Measurements from ENCODE around the gene SMC1A. TPM values are rescaled to one million over a fixed set of nuclear protein-coding genes. Genes with fewer than 3 reads are reported as not detected.
"Not testable (repeated sequence)": the region's sequence is repeated elsewhere in the genome, so short reads cannot be mapped to it uniquely, and the experiment has no call there.

Gene SMC1A
- total and polyA plus RNA-seq, 4 experiments from 2014 or later, result 17.1 to 80.5 (median 64.7) TPM

- H3K4me1 Mint-ChIP-seq, result peaks cover 5 to 15% (median 9%) of the 10 kb centered on the region in 4 donors
- no peak overlapping the region for H3K4me3 ChIP-seq (ENCODE audit: low read length in 2 of 2)
- H3K36me3 Mint-ChIP-seq, result peaks cover 3 to 27% of the 10 kb centered on the region in 2 donors
- no peaks in the 10 kb centered on the region for H3K27me3 Mint-ChIP-seq
- no peaks in the 10 kb centered on the region for H3K27me3 ChIP-seq (ENCODE audit: insufficient read depth, low read length)
- peaks cover 4% of the 10 kb centered on the region for H3K36me3 ChIP-seq (ENCODE audit: insufficient read depth, low read length)
- peak overlapping the region in 1 of 7 donors; percentile 10 for H3K27ac Mint-ChIP-seq
- no peak for DNase-seq
- H3K4me3 Mint-ChIP-seq, result no peak overlapping the region
- ChIA-PET POLR2A (ENCODE audit: partially characterized antibody) (interaction anchor here (0.6 kb wide), 1 partner anchor 348 kb away, joined by 4 read pairs; no protein-coding TSS in a partner anchor), CTCF (ENCODE audit: partially characterized antibody) (no interaction called here)
- no peaks in the 10 kb centered on the region for H3K9me3 ChIP-seq (ENCODE audit: control insufficient read depth in 1 of 2, low read length in 2 of 2)
- no peaks in the 10 kb centered on the region for H3K9me3 Mint-ChIP-seq
- no peak overlapping the region for H3K27ac ChIP-seq (ENCODE audit: low read depth, low read length)
- intact Hi-C loops (cut with micrococcal nuclease), result loop anchor here (10.0 kb wide), 1 partner anchor 355 kb away; no protein-coding TSS in a partner anchor
- H3K4me1 ChIP-seq (ENCODE audit: insufficient read depth, low read length), result peaks cover 10% of the 10 kb centered on the region
These were observed 7.3 kb upstream of the SMC1A start for GRCh38 chrX:53429755-53430154.

- no peaks in the 10 kb centered on the region for H3K9me3 Mint-ChIP-seq
- H3K4me3 Mint-ChIP-seq, result peak within 1 kb of the TSS; percentile 86 to 98 (median 94)
- peak within 1 kb of the TSS; percentile 92 to 100 (median 99) for H3K27ac Mint-ChIP-seq
- H3K36me3 Mint-ChIP-seq, result peaks cover 0 to 6% of the 10 kb centered on the region in 2 donors
- no peaks in the 10 kb centered on the region for H3K27me3 ChIP-seq (ENCODE audit: insufficient read depth, low read length)
- peak within 1 kb of the TSS; percentile 68 to 76 for H3K4me3 ChIP-seq (ENCODE audit: low read length in 2 of 2)
- peak within 1 kb of the TSS; percentile 90 for H3K27ac ChIP-seq (ENCODE audit: low read depth, low read length)
- ChIA-PET POLR2A (ENCODE audit: partially characterized antibody) (interaction anchor here (0.5 to 2.4 kb wide), 16 partner anchors 9 to 1577 kb away, joined by 3 to 24 read pairs (median 4); partner anchors contain the start of genes APEX2, HSD17B10, KDM5C and PHF8), CTCF (ENCODE audit: partially characterized antibody) (interaction anchor here (0.8 to 2.1 kb wide), 7 partner anchors 10 to 428 kb away, joined by 3 to 6 read pairs (median 5); no protein-coding TSS in a partner anchor)
- no peaks in the 10 kb centered on the region for H3K9me3 ChIP-seq (ENCODE audit: control insufficient read depth in 1 of 2, low read length in 2 of 2)
- peaks cover 27% of the 10 kb centered on the region for H3K4me1 ChIP-seq (ENCODE audit: insufficient read depth, low read length)
- peaks cover 17 to 39% (median 28%) of the 10 kb centered on the region in 4 donors for H3K4me1 Mint-ChIP-seq
- intact Hi-C loops (cut with micrococcal nuclease), result loop anchor here (1.0 to 10.0 kb wide), 6 partner anchors 11 to 760 kb away; partner anchors contain the start of genes FAM120C, HSD17B10, KDM5C and PHF8
- H3K36me3 ChIP-seq (ENCODE audit: insufficient read depth, low read length), result no peaks in the 10 kb centered on the region
- no peaks in the 10 kb centered on the region for H3K27me3 Mint-ChIP-seq
- no peak for DNase-seq
These were observed 430 bp upstream of the SMC1A start, which contains the start of gene RIBC1 for GRCh38 chrX:53422861-53423306. TSS of gene RIBC1 (plus strand) at chrX:53422873. CDS start at chrX:53426277, 3,404 bp downstream.

GRCh38 chrX:53421772-53422085 is 725 bp downstream of the SMC1A start:
- peak overlapping the region; percentile 68 to 76 for H3K4me3 ChIP-seq (ENCODE audit: low read length in 2 of 2)
- ChIA-PET CTCF (ENCODE audit: partially characterized antibody) (interaction anchor here (1.2 to 2.1 kb wide), 2 partner anchors 24 to 137 kb away, joined by 5 to 6 read pairs; no protein-coding TSS in a partner anchor), POLR2A (ENCODE audit: partially characterized antibody) (interaction anchor here (0.8 to 2.4 kb wide), 11 partner anchors 9 to 349 kb away, joined by 3 to 24 read pairs (median 5); partner anchors contain the start of genes HSD17B10, KDM5C and TSPYL2)
- H3K4me3 Mint-ChIP-seq, result peak overlapping the region; percentile 86 to 98 (median 94)
- H3K36me3 Mint-ChIP-seq, result peaks cover 0 to 9% of the 10 kb centered on the region in 2 donors
- H3K27ac ChIP-seq (ENCODE audit: low read depth, low read length), result peak overlapping the region; percentile 90
- H3K27me3 Mint-ChIP-seq, result no peaks in the 10 kb centered on the region
- H3K36me3 ChIP-seq (ENCODE audit: insufficient read depth, low read length), result no peaks in the 10 kb centered on the region
- H3K9me3 Mint-ChIP-seq, result no peaks in the 10 kb centered on the region
- DNase-seq, result peak in 1 of 5 donors; percentile 69
- H3K4me1 Mint-ChIP-seq, result peaks cover 21 to 46% (median 32%) of the 10 kb centered on the region in 4 donors
- H3K27ac Mint-ChIP-seq, result peak overlapping the region; percentile 92 to 100 (median 99)
- intact Hi-C loops (cut with micrococcal nuclease), result loop anchor here (1.0 to 10.0 kb wide), 6 partner anchors 13 to 761 kb away; partner anchors contain the start of genes FAM120C, HSD17B10, KDM5C and PHF8
- no peaks in the 10 kb centered on the region for H3K27me3 ChIP-seq (ENCODE audit: insufficient read depth, low read length)
- peaks cover 27% of the 10 kb centered on the region for H3K4me1 ChIP-seq (ENCODE audit: insufficient read depth, low read length)
- H3K9me3 ChIP-seq (ENCODE audit: control insufficient read depth in 1 of 2, low read length in 2 of 2), result no peaks in the 10 kb centered on the region

- Histone ChIP-seq H3K9me3 (ENCODE audit: control insufficient read depth in 1 of 2, low read length in 2 of 2) (no peaks in the 10 kb centered on the region), H3K27ac (ENCODE audit: low read depth, low read length) (peak overlapping the region; percentile 90), H3K36me3 (ENCODE audit: insufficient read depth, low read length) (no peaks in the 10 kb centered on the region), H3K4me1 (ENCODE audit: insufficient read depth, low read length) (peaks cover 27% of the 10 kb centered on the region), H3K27me3 (ENCODE audit: insufficient read depth, low read length) (no peaks in the 10 kb centered on the region), H3K4me3 (ENCODE audit: low read length in 2 of 2) (peak overlapping the region in 1 of 2 donors; percentile 76)
- peak overlapping the region; percentile 86 to 98 (median 94) for H3K4me3 Mint-ChIP-seq
- H3K4me1 Mint-ChIP-seq, result peaks cover 21 to 46% (median 32%) of the 10 kb centered on the region in 4 donors
- H3K27ac Mint-ChIP-seq, result peak overlapping the region in 6 of 7 donors; percentile 92 to 100 (median 99)
- ChIA-PET CTCF (ENCODE audit: partially characterized antibody) (interaction anchor here (2.1 kb wide), 1 partner anchor 24 kb away, joined by 6 read pairs; no protein-coding TSS in a partner anchor), POLR2A (ENCODE audit: partially characterized antibody) (no interaction called here)
- no peaks in the 10 kb centered on the region for H3K27me3 Mint-ChIP-seq
- DNase-seq, result no peak
- intact Hi-C loops (cut with micrococcal nuclease), result loop anchor here (5.0 to 10.0 kb wide), 3 partner anchors 261 to 621 kb away; partner anchors contain the start of gene PHF8
- peaks cover 0 to 9% of the 10 kb centered on the region in 2 donors for H3K36me3 Mint-ChIP-seq
- H3K9me3 Mint-ChIP-seq, result no peaks in the 10 kb centered on the region
These were observed 1.3 kb downstream of the SMC1A start for GRCh38 chrX:53421125-53421524.

GRCh38 chrX:53420351-53420750 is 2.1 kb downstream of the SMC1A start:
- POLR2A ChIA-PET (ENCODE audit: partially characterized antibody), result not testable (repeated sequence)
- peaks cover 21 to 46% (median 32%) of the 10 kb centered on the region in 4 donors for H3K4me1 Mint-ChIP-seq

DNA sequence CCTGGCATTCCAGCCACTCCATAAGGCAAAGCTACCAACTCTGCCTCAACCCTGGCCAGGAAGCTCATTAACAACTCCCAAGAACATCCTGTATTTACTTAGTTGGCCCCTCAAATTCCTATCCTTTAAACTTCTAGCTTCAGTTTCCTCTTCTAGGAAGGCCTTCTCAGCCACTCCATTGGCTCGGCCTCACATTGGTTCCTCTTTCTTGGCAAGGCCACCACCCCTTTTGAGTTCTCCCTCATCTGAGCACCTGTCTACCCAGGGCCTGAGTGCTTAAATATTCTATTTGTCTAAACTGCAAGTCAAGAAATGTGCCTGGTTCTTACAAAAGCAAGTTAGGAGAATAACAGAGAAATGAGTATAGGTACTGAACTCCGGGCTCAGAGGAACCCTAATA is 10.0 kb downstream of the SMC1A start:
- Mint-ChIP-seq H3K27ac (peak overlapping the region in 1 of 7 donors; percentile 69), H3K36me3 (peaks cover 45 to 51% of the 10 kb centered on the region in 2 donors), H3K4me3 (no peak overlapping the region), H3K4me1 (peaks cover 0 to 16% (median 5%) of the 10 kb centered on the region in 4 donors), H3K27me3 (no peaks in the 10 kb centered on the region), H3K9me3 (no peaks in the 10 kb centered on the region)
- ChIA-PET POLR2A (ENCODE audit: partially characterized antibody) (interaction anchor here (0.8 to 1.0 kb wide), 2 partner anchors 10 to 11 kb away, joined by 4 to 7 read pairs; partner anchors contain the start of genes RIBC1 and SMC1A), CTCF (ENCODE audit: partially characterized antibody) (interaction anchor here (1.5 to 1.7 kb wide), 2 partner anchors 94 to 129 kb away, joined by 3 to 6 read pairs; no protein-coding TSS in a partner anchor)
- intact Hi-C loops (cut with micrococcal nuclease), result no loop called here
- Histone ChIP-seq H3K27me3 (ENCODE audit: insufficient read depth, low read length) (no peaks in the 10 kb centered on the region), H3K9me3 (ENCODE audit: control insufficient read depth in 1 of 2, low read length in 2 of 2) (no peaks in the 10 kb centered on the region), H3K4me1 (ENCODE audit: insufficient read depth, low read length) (no peaks in the 10 kb centered on the region), H3K36me3 (ENCODE audit: insufficient read depth, low read length) (peaks cover 27% of the 10 kb centered on the region), H3K27ac (ENCODE audit: low read depth, low read length) (no peak overlapping the region), H3K4me3 (ENCODE audit: low read length in 2 of 2) (no peak overlapping the region)
- no peak for DNase-seq

More at GRCh38 chrX:53420351-53420750, 2.1 kb downstream of the SMC1A start:
- DNase-seq; H3K36me3 ChIP-seq (ENCODE audit: insufficient read depth, low read length); CTCF ChIA-PET (ENCODE audit: partially characterized antibody); H3K9me3 Mint-ChIP-seq; H3K9me3 ChIP-seq (ENCODE audit: control insufficient read depth in 1 of 2, low read length in 2 of 2); H3K27me3 ChIP-seq (ENCODE audit: insufficient read depth, low read length); H3K27me3 Mint-ChIP-seq; H3K4me3 ChIP-seq (ENCODE audit: low read length in 2 of 2); H3K36me3 Mint-ChIP-seq; H3K27ac ChIP-seq (ENCODE audit: low read depth, low read length): not testable (repeated sequence)
- H3K4me3 Mint-ChIP-seq, result peak overlapping the region in 7 of 8 donors; percentile 7 to 93 (median 61)
- H3K27ac Mint-ChIP-seq, result peak overlapping the region; percentile 52 to 99 (median 72)
- H3K4me1 ChIP-seq (ENCODE audit: insufficient read depth, low read length), result peaks cover 27% of the 10 kb centered on the region
- intact Hi-C loops (cut with micrococcal nuclease), result loop anchor here (5.0 to 10.0 kb wide), 3 partner anchors 262 to 622 kb away; partner anchors contain the start of gene PHF8

- intact Hi-C loops (cut with micrococcal nuclease), result no loop called here
- no peak overlapping the region for H3K4me3 Mint-ChIP-seq
- CTCF ChIA-PET (ENCODE audit: partially characterized antibody), result interaction anchor here (0.9 kb wide), 1 partner anchor 110 kb away, joined by 3 read pairs; no protein-coding TSS in a partner anchor
- H3K27ac Mint-ChIP-seq, result peak overlapping the region in 1 of 7 donors; percentile 13
- peaks cover 46% of the 10 kb centered on the region for H3K36me3 ChIP-seq (ENCODE audit: insufficient read depth, low read length)
- no peaks in the 10 kb centered on the region for H3K9me3 Mint-ChIP-seq
- H3K9me3 ChIP-seq (ENCODE audit: control insufficient read depth in 1 of 2, low read length in 2 of 2), result no peaks in the 10 kb centered on the region
- H3K27ac ChIP-seq (ENCODE audit: low read depth, low read length), result no peak overlapping the region
- no peaks in the 10 kb centered on the region for H3K4me1 ChIP-seq (ENCODE audit: insufficient read depth, low read length)
- POLR2A ChIA-PET (ENCODE audit: partially characterized antibody), result no interaction called here
- no peak for DNase-seq
- H3K27me3 Mint-ChIP-seq, result no peaks in the 10 kb centered on the region
- H3K4me1 Mint-ChIP-seq, result no peaks in the 10 kb centered on the region
- H3K27me3 ChIP-seq (ENCODE audit: insufficient read depth, low read length), result no peaks in the 10 kb centered on the region
- H3K4me3 ChIP-seq (ENCODE audit: low read length in 2 of 2), result no peak overlapping the region
- H3K36me3 Mint-ChIP-seq, result peaks cover 49 to 57% of the 10 kb centered on the region in 2 donors
These were observed 18.9 kb downstream of the SMC1A start for GRCh38 chrX:53403535-53403934.

Measured in CD4-positive, alpha-beta memory T cell (primary cell).